Measurements from ENCODE around the gene IYD.
A peak's percentile ranks its signal among the peaks of the same experiment; 100 is the strongest.

The IYD gene

DNA sequence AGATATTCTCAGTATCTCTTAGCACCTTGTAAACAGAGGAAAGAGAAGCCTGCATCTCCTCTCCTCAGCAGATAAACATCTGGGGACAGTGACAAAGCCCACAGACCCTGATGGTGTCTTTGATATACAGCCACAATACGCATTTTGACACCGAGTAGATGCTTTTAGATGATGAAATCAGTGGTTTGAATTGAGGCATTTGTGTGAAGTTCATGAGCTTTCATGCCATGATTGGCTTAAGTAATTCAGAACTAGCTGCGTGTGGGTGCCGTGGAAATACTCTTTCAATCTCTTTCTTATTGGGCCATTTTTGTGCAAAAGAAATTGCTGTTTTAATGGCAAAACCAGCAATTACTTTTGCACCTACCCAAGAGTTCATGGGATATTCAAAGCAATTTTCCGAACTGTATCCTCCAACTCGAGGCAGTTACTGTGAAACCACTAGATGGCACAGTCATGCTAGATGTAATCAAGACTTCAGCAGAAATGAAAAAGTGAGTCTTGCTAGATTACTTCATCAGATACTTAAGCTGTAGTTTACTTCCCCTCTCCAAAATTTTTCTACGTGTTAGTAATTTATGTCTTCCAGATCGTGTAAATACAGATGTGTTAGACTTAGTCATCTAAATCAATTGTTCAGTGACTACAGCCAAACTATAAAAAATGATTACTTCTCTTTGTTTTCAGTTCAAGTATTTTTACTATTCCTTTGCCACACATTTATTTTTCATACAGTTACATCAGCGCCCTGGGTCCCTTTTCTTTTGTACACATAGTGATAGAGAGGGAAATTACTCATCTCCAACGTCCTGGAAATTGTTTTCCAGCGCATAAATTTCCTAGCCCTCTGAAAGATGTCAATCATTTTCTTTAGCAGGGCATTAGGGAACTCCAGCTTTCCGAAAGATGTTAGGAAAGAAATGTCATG lies 49.4 kb downstream of the IYD start:
- H3K9me3 Mint-ChIP-seq = peaks cover 4% of the 10 kb centered on the region
- H3K4me1 Mint-ChIP-seq = peaks cover 33% of the 10 kb centered on the region
- TF ChIP-seq, protein P1, sequence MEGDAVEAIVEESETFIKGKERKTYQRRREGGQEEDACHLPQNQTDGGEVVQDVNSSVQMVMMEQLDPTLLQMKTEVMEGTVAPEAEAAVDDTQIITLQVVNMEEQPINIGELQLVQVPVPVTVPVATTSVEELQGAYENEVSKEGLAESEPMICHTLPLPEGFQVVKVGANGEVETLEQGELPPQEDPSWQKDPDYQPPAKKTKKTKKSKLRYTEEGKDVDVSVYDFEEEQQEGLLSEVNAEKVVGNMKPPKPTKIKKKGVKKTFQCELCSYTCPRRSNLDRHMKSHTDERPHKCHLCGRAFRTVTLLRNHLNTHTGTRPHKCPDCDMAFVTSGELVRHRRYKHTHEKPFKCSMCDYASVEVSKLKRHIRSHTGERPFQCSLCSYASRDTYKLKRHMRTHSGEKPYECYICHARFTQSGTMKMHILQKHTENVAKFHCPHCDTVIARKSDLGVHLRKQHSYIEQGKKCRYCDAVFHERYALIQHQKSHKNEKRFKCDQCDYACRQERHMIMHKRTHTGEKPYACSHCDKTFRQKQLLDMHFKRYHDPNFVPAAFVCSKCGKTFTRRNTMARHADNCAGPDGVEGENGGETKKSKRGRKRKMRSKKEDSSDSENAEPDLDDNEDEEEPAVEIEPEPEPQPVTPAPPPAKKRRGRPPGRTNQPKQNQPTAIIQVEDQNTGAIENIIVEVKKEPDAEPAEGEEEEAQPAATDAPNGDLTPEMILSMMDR (IDR thresholded peaks at IDR 0.05; ENCODE audit: unreplicated experiment in 3 of 3) = peak; percentile 71 to 88 (median 78)
- no peaks in the 10 kb centered on the region for H3K36me3 Mint-ChIP-seq (ENCODE audit: low read depth)
- peaks cover 4% of the 10 kb centered on the region for H3K27me3 Mint-ChIP-seq (ENCODE audit: low read depth)
- peak overlapping the region; percentile 72 to 77 (median 76) for H3K27ac Mint-ChIP-seq
- peak overlapping the region; percentile 33 to 57 (median 48) for H3K4me3 Mint-ChIP-seq

DNA sequence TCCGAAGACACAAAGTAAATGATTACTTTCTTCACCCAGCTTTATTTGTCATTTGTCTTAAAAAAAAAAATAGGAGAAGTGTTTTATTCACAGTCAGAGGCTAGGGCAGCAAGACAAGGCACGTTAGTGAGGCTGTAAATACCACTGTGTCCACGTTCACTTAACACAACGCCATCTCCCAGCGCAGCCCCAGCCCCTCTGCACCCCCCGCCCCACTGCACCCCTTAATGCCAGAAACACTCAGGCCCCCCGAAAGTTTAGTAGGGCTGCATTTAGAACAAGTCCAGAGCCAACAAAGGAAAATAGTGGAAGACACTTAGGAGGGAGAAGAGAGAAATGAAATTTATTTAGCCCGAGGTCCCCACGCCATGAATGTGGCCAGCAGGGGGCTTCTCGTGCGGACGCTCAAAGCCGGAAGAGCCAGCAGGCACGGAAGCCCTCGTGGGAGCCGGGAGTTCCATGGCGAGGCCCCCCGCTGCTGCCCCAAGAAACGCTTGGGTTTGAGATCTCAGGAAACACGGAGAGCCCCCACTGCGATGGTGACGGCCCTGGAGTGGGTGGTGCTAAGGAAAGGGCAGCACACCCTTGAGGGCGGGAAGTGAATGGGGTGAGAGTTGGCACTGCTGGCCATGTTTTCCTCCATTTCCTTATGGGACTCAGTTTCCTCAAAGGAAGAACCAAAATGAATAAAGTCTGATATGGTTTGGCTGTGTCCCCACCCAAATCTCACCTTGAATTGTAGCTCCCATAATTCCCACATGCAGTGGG lies 50.2 kb downstream of the IYD start:
- Mint-ChIP-seq H3K4me1 (peaks cover 33% of the 10 kb centered on the region), H3K27ac (peak overlapping the region; percentile 71 to 77 (median 76)), H3K4me3 (peak overlapping the region; percentile 48 to 57 (median 52)), H3K9me3 (peaks cover 4% of the 10 kb centered on the region), H3K36me3 (ENCODE audit: low read depth) (no peaks in the 10 kb centered on the region), H3K27me3 (ENCODE audit: low read depth) (peaks cover 4% of the 10 kb centered on the region)
- TF ChIP-seq, protein P1 (IDR thresholded peaks at IDR 0.05; ENCODE audit: unreplicated experiment in 3 of 3) = peak; percentile 65 to 76 (median 70)

DNA sequence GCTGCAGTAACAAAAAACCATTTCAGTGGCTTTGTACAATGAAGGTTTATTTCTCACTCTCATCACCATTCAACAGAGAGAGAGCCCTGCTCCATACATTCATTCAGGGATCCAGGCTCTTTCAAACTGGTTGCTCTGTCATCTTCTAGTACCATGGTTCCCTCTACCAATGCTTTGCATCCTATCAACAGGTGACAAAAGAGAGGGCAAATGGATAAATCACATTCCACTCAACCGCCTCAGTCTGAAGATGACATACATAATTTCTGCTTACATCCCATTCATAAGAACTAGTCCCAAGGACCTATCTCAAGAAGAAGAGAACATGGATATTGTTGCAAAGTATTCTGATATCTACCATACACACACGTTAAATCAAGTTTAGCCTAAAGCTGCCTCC lies 51.6 kb downstream of the IYD start:
- Mint-ChIP-seq H3K4me3 (peak overlapping the region in 1 of 3 experiments; percentile 25), H3K4me1 (peaks cover 33% of the 10 kb centered on the region), H3K27me3 (ENCODE audit: low read depth) (peaks cover 4% of the 10 kb centered on the region), H3K27ac (peak overlapping the region; percentile 51 to 78 (median 76)), H3K9me3 (peaks cover 4% of the 10 kb centered on the region), H3K36me3 (ENCODE audit: low read depth) (no peaks in the 10 kb centered on the region)
- TF ChIP-seq, protein P1 (IDR thresholded peaks at IDR 0.05; ENCODE audit: unreplicated experiment in 3 of 3) = no peak

DNA sequence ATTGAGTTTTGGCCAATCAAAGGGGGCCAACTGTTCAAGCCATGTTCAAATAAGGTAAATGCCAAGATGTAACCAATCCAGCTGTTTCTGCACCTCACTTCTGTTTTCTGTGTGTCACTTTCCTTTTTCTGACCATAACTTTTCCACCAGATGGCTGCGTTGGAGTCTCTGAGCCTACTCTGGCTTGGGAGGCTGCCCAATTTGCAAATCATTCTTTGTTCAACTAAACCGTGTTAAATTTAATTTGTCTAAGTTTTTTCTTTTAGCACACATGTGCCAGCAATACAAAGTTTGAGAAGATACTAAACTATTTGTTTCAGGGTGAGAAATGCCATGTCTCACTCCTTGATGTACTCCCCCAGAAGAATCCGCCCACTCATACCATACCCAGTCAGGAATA lies 52.1 kb downstream of the IYD start:
- Mint-ChIP-seq H3K27ac (peak overlapping the region; percentile 51 to 78 (median 76)), H3K9me3 (peaks cover 4% of the 10 kb centered on the region), H3K4me3 (peak overlapping the region in 1 of 3 experiments; percentile 25), H3K4me1 (peaks cover 36% of the 10 kb centered on the region), H3K36me3 (ENCODE audit: low read depth) (no peaks in the 10 kb centered on the region), H3K27me3 (ENCODE audit: low read depth) (peaks cover 1% of the 10 kb centered on the region)
- TF ChIP-seq, protein P1 (IDR thresholded peaks at IDR 0.05; ENCODE audit: unreplicated experiment in 3 of 3) = no peak

DNA sequence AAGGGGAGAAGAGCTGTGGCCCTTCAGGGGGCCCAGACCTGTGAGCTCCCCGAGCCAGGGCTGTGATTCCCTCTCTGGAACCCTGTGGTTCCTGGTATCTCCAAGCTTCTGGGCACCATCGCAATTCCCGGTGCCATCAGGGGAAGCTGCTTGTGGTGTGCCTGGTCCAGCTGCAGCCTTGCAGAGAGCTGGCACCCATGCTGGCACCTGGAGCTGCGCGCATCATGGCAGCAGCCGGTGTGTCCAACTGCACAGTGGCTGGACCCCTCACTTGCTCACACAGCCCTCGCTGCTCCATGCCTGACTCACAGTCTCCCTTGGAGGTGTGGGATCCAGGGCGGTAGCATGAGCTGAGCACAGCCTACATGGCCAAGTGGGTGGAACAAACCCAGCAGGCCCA lies 56.7 kb downstream of the IYD start:
- H3K27ac Mint-ChIP-seq = peak overlapping the region; percentile 63 to 88 (median 80)
- peaks cover 53% of the 10 kb centered on the region for H3K4me1 Mint-ChIP-seq
- no peaks in the 10 kb centered on the region for H3K27me3 Mint-ChIP-seq (ENCODE audit: low read depth)
- TF ChIP-seq, protein P1 (IDR thresholded peaks at IDR 0.05; ENCODE audit: unreplicated experiment in 3 of 3) = no peak
- H3K9me3 Mint-ChIP-seq = peaks cover 3% of the 10 kb centered on the region
- no peak overlapping the region for H3K4me3 Mint-ChIP-seq
- no peaks in the 10 kb centered on the region for H3K36me3 Mint-ChIP-seq (ENCODE audit: low read depth)
